Erythroblast (primary cell): Measurements from ENCODE around the gene EEF1AKMT3.

ENCODE experiments used
- GATA1 ChIP-seq: IDR thresholded peaks from 2 replicates; pipeline ENCODE4 v1.6.1; 2011; ENCODE audit warnings: low read depth, mild to moderate bottlenecking, control low read depth, low read length, moderate library complexity
- POLR2A ChIP-seq: IDR thresholded peaks from 2 replicates; pipeline ENCODE4 v1.6.1; 2011; ENCODE audit warnings: mild to moderate bottlenecking, low read length

- TF ChIP-seq POLR2A (no peak), GATA1 (no peak)
These were observed 38.5 kb upstream of the EEF1AKMT3 start for GRCh38 chr12:57733928-57734327.
